Islet precursor cell (in vitro differentiated cells): ENCODE results near the gene AAK1.
"Not testable (repeated sequence)": the region's sequence is repeated elsewhere in the genome, so short reads cannot be mapped to it uniquely, and the experiment has no call there.

Source experiments
- DNase-seq: peaks from one replicate; pipeline ENCODE4 v3.0.0-alpha.2; 2018

The AAK1 gene

GRCh38 chr2:69481421-69481820 lies 162.1 kb downstream of the AAK1 start:
- DNase-seq, result no peak

GRCh38 chr2:69477627-69478026 lies 165.9 kb downstream of the AAK1 start:
- DNase-seq, result no peak

- DNase-seq, result no peak
These were observed 168.9 kb downstream of the AAK1 start for GRCh38 chr2:69474688-69475087.

- DNase-seq, result no peak
These were observed 171.7 kb downstream of the AAK1 start for GRCh38 chr2:69471793-69472192.

- DNase-seq, result no peak
These were observed 172.6 kb downstream of the AAK1 start for GRCh38 chr2:69470911-69471310.

- no peak for DNase-seq
These were observed 173.8 kb downstream of the AAK1 start for GRCh38 chr2:69469784-69470183.

GRCh38 chr2:69469375-69469774 lies 174.2 kb downstream of the AAK1 start:
- DNase-seq, result no peak

GRCh38 chr2:69466728-69467127 lies 176.8 kb downstream of the AAK1 start:
- no peak for DNase-seq

GRCh38 chr2:69465513-69466456 lies 177.8 kb downstream of the AAK1 start:
- no peak for DNase-seq

- no peak for DNase-seq
These were observed 179.0 kb downstream of the AAK1 start for GRCh38 chr2:69464575-69464974.

- no peak for DNase-seq
These were observed 180.8 kb downstream of the AAK1 start for GRCh38 chr2:69462780-69463179.

GRCh38 chr2:69461404-69461803 lies 182.1 kb downstream of the AAK1 start:
- DNase-seq, result no peak

GRCh38 chr2:69459936-69460335 lies 183.6 kb downstream of the AAK1 start:
- DNase-seq, result no peak

- no peak for DNase-seq
These were observed 186.5 kb downstream of the AAK1 start for GRCh38 chr2:69456950-69457445.

GRCh38 chr2:69456154-69456553 lies 187.4 kb downstream of the AAK1 start:
- no peak for DNase-seq

- no peak for DNase-seq
These were observed 188.6 kb downstream of the AAK1 start for GRCh38 chr2:69454976-69455375.

GRCh38 chr2:69453475-69454129 lies 189.9 kb downstream of the AAK1 start:
- no peak for DNase-seq

- no peak for DNase-seq
These were observed 190.9 kb downstream of the AAK1 start for GRCh38 chr2:69452687-69453086.

GRCh38 chr2:69450735-69451416 lies 192.7 kb downstream of the AAK1 start:
- DNase-seq, result peak; percentile 69

- peak; percentile 69 for DNase-seq
These were observed 193.6 kb downstream of the AAK1 start for GRCh38 chr2:69449906-69450305.

GRCh38 chr2:69443673-69444072 lies 199.9 kb downstream of the AAK1 start:
- DNase-seq, result not testable (repeated sequence)

GRCh38 chr2:69439499-69439898 lies 204.0 kb downstream of the AAK1 start:
- not testable (repeated sequence) for DNase-seq

- no peak for DNase-seq
These were observed 205.0 kb downstream of the AAK1 start for GRCh38 chr2:69438580-69438979.
